ENCODE results near the gene RNF11.

- TF ChIP-seq POU6F1 (CRISPR knock-in tag; IDR thresholded peaks at IDR 0.05; ENCODE audit: borderline replicate concordance, low read depth) (no peak), ISL1 (CRISPR knock-in tag; IDR thresholded peaks at IDR 0.05) (no peak), TSHZ2 (CRISPR knock-in tag; IDR thresholded peaks at IDR 0.05) (no peak)
Observed at GRCh38 chr1:51290489-51290847, 54.4 kb downstream of the RNF11 start.

Data from SK-N-SH treated with all-trans-retinoic acid at 6 μM for 48 hours (cell line).